Vagina (tissue), 2 donors: ENCODE measurements around the gene CTBP2.

ENCODE experiments used
- POLR2A ChIP-seq, 2 donors: fragments of 450-650 bp; IDR thresholded peaks; one replicate each; pipeline ENCODE4 v1.6.1; 2017; ENCODE audit warnings: antibody characterized with exemption in 2 of 2, mild to moderate bottlenecking in 2 of 2, moderate library complexity in 2 of 2
- TF ChIP-seq, protein P1 (sequence below), 3 experiments: fragments of 450-650 bp in 2 of 3; fragments of 200-600 bp in 1 of 3; sonication (generic) in 1 of 3; IDR thresholded peaks; one replicate each; pipeline ENCODE4 v1.5.1; 2017 to 2019; ENCODE audit warnings: antibody characterized with exemption in 3 of 3, mild to moderate bottlenecking in 2 of 3, moderate library complexity in 2 of 3

DNA sequence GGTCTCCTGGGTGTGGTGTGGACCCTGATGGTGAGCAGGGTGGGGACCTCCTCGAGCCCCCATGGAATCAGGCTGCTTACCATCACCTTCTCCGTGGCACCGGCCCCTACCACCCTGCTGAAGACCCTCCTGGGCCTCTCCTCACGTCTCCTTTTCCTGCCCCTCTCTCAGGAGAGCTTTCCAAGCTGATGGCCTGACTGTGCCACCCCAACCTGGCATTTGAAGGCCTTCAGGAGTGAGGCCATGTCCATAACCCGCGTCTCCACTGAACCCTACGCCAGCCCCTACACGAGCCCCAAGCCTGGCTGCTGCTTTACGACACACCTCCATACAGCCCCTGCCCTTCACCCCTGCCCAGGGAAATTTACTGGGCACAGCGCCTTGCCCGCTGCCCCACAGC, 163.1 kb downstream of the CTBP2 start:
- TF ChIP-seq, protein P1, sequence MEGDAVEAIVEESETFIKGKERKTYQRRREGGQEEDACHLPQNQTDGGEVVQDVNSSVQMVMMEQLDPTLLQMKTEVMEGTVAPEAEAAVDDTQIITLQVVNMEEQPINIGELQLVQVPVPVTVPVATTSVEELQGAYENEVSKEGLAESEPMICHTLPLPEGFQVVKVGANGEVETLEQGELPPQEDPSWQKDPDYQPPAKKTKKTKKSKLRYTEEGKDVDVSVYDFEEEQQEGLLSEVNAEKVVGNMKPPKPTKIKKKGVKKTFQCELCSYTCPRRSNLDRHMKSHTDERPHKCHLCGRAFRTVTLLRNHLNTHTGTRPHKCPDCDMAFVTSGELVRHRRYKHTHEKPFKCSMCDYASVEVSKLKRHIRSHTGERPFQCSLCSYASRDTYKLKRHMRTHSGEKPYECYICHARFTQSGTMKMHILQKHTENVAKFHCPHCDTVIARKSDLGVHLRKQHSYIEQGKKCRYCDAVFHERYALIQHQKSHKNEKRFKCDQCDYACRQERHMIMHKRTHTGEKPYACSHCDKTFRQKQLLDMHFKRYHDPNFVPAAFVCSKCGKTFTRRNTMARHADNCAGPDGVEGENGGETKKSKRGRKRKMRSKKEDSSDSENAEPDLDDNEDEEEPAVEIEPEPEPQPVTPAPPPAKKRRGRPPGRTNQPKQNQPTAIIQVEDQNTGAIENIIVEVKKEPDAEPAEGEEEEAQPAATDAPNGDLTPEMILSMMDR (IDR thresholded peaks at IDR 0.05): no peak
- TF ChIP-seq POLR2A (IDR thresholded peaks at IDR 0.05): no peak
